ENCODE data around the gene PBX1. TPM values are rescaled to one million over a fixed set of nuclear protein-coding genes. Genes with fewer than 3 reads are reported as not detected.

Gene PBX1
- total and polyA plus RNA-seq, 2 of the 4 experiments (the other 2 are of a cell fraction): 13.9 to 17.9 TPM

GRCh38 chr1:164687777-164688176 lies 128.8 kb downstream of the PBX1 start:
- Histone ChIP-seq H3K14ac (replicated peaks; ENCODE audit: low read depth, low read length) (no peak overlapping the region), H3K27me3 (ENCODE audit: control insufficient read depth, insufficient read depth, low read length) (no peaks in the 10 kb centered on the region), H3K4ac (ENCODE audit: low read depth, low read length) (no peak overlapping the region), H2BK15ac (ENCODE audit: low read depth, low read length) (no peak overlapping the region), H4K8ac (ENCODE audit: low read depth in 2 of 2, low read length in 2 of 2) (no peak overlapping the region), H3K4me3 (ENCODE audit: insufficient read depth, low read depth, low read length) (no peak overlapping the region), H3K18ac (ENCODE audit: low read depth, low read length) (no peak overlapping the region), H4K91ac (ENCODE audit: insufficient read depth, low read depth, low read length) (no peak overlapping the region), H3K56ac (ENCODE audit: extremely low read depth, insufficient read depth, low read length) (no peak overlapping the region), H2AK9ac (replicated peaks; ENCODE audit: low read depth, low read length, poor library complexity) (no peak overlapping the region), H2AFZ (replicated peaks; ENCODE audit: low read length, poor library complexity) (no peak overlapping the region), H3K23ac (ENCODE audit: low read depth, low read length) (no peak overlapping the region), H2BK120ac (ENCODE audit: low read depth, low read length) (no peak overlapping the region), H2BK20ac (ENCODE audit: low read depth, low read length) (no peak overlapping the region), H4K5ac (ENCODE audit: low read depth, low read length) (no peak overlapping the region), H3K4me1 (ENCODE audit: control insufficient read depth, insufficient read depth, low read length) (no peaks in the 10 kb centered on the region; the same call in 1 of the 2 replicates), H2BK5ac (ENCODE audit: low read depth, low read length, poor library complexity, severe bottlenecking) (no peak overlapping the region), H3K9me3 (ENCODE audit: control insufficient read depth, insufficient read depth, low read length) (no peaks in the 10 kb centered on the region), H3K27ac (ENCODE audit: insufficient read depth, low read length) (no peak overlapping the region), H4K20me1 (ENCODE audit: insufficient read depth, low read length) (no peaks in the 10 kb centered on the region), H3K79me1 (ENCODE audit: low read depth in 1 of 2, low read length in 2 of 2) (no peaks in the 10 kb centered on the region), H3K9me1 (ENCODE audit: insufficient read depth, low read length) (no peaks in the 10 kb centered on the region), H3K36me3 (ENCODE audit: control insufficient read depth, insufficient read depth, low read length) (peaks cover 1% of the 10 kb centered on the region; the same call in 1 of the 2 replicates), H3K9ac (ENCODE audit: low read depth, low read length) (no peak overlapping the region), H2AK5ac (ENCODE audit: low read depth, low read length) (no peak overlapping the region), H3K4me2 (ENCODE audit: low read depth, low read length) (no peak overlapping the region)
- ATAC-seq (ENCODE audit: low read depth): no peak
- dilution Hi-C loops (cut with HindIII; ENCODE audit: low sequenced_read_pairs, unreplicated experiment) (no loop called here), intact Hi-C loops (cut with micrococcal nuclease) (no loop called here), in situ Hi-C loops (cut with MboI; ENCODE audit: low sequenced_read_pairs) (no loop called here)
- no peak for DNase-seq
- TF ChIP-seq CHD1 (IDR thresholded peaks at IDR 0.05; ENCODE audit: low read depth, low read length) (no peak), MAZ (IDR thresholded peaks at IDR 0.05; ENCODE audit: borderline replicate concordance, low read depth, low read length) (no peak), MAFK (IDR thresholded peaks at IDR 0.05; ENCODE audit: low read depth, low read length) (no peak), BHLHE40 (IDR thresholded peaks at IDR 0.05; ENCODE audit: low read depth, low read length) (no peak), SMC3 (IDR thresholded peaks at IDR 0.05; ENCODE audit: low read depth, low read length) (no peak)
- POLR2A ChIA-PET (ENCODE audit: unreplicated experiment): no interaction called here
- WGBS, 2 experiments (ENCODE audit: extremely low coverage in 2 of 2, insufficient read length in 1 of 2): 90% methylated on average over 2 of the region's 4 CpGs; no CpG with 5 or more reads in 1 of the 2 experiments
- CTCF ChIA-PET: no interaction called here
- no TSS peak for BruUV-seq (replicated peaks)
